CD4-positive, alpha-beta T cell treated with Interleukin-2 at 100 ng/mL for 4 hours (primary cell): Measurements from ENCODE around the gene AKAP12.
"Not testable (repeated sequence)": the region's sequence is repeated elsewhere in the genome, so short reads cannot be mapped to it uniquely, and the experiment has no call there.

Experiments used
- DNase-seq: peaks from one replicate; pipeline ENCODE4 v3.0.0-alpha.2; 2020; ENCODE audit warnings: low spot score

AKAP12 gene

DNA sequence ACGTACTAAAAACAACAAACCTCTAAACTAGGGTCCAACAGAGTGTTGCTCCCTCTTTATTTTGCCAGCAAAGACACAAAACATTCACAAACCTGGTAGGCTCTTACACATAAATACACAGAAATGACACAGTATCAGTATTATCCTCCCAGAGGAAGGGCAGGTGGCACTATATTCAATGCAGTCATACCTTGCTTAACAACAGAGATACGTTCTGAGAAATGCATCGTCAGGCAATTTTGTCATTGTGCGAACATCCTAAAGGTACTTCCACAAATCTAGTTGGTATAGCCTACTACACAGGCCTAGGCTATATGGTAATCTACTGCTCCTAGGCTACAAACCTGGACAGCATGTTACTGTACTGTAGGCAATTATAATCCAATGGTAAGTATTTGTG, 142.0 kb downstream of the AKAP12 start:
- DNase-seq: no peak

GRCh38 chr6:151382631-151383030, 142.9 kb downstream of the AKAP12 start:
- DNase-seq: not testable (repeated sequence)

- DNase-seq: no peak
Measured at GRCh38 chr6:151384151-151384550, 144.4 kb downstream of the AKAP12 start.

GRCh38 chr6:151385177-151385576, 145.4 kb downstream of the AKAP12 start:
- DNase-seq: peak; percentile 29

- DNase-seq: no peak
Measured at GRCh38 chr6:151387175-151387970, 147.6 kb downstream of the AKAP12 start.

DNA sequence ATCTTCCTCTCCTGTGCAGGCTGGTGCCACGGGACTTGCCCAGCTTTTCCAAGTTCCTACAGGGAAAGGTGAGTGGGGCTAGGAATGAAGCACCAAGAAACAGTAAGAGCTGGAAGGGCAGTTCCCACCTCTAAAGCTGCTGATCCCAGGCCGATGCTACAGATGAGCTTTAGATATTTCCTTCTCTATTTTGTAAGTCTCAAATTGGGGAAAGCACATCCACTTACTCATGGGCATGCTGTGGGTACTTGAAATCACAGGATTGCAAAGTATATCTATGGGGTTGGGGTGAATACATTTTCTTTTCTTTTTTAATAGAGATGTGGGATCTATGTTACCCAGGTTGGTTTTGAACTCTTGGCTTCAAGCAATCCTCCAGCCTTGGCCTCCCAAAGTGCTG, 148.5 kb downstream of the AKAP12 start:
- no peak for DNase-seq

DNA sequence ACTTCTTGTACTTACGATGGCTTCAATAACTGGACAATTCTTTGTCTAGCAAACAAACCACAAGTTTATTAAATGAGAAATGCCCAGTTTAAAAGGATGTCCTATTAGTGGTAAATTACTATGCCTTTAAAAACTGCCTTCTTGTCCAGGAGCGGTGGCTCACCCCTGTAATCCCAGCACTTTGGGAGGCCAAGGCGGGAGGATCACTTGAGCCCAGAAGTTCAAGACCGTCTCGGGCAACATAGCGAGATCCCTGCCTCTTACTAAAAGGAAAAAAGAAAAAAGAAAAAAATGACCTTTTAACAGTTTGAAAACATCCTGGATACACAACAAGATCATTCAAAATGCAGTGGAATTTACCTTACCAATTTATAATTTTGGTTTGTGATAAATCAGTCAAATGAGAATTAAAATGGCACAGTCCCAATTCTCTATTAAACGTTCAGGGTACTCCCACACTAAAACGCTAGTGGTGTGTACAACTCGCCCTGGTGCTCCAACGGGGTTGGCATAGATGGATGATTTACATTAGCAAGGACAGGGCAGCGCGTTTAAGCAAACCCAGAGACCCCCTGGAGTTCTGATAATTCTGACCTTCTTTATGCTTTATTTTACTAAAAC, 149.3 kb downstream of the AKAP12 start:
- DNase-seq: peak; percentile 22

GRCh38 chr6:151389618-151390275, 150.0 kb downstream of the AKAP12 start:
- DNase-seq: no peak

DNA sequence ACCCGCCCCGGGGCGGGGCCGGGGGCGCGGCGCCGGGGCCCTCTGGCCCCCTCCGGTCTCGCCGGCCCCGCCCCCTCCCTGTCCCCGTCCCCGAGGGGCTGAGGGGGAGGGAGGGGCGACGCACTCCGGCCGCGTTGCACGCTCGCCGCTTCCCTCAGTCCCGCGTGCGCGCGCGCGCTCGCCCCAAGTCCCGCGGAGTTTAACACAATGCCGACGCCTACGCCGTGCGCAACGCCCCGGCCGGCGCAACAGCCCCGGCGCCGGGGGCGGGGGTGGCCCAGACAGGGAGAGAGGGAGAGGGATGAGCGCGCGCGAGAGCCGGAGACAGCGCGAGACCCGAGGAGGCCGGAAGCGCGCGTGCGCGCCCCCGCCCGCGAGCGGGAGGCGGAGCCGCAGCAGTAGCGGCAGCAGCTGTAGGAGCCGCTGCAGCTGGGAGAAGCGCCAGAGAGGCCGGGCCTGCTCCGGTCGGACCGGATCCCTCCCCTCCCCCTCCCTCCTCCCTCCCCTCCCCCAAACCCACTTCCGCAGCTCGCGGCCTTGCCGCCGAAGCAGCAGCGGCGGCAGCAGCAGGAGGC, 150.6 kb downstream of the AKAP12 start:
- DNase-seq: peak; percentile 98

DNA sequence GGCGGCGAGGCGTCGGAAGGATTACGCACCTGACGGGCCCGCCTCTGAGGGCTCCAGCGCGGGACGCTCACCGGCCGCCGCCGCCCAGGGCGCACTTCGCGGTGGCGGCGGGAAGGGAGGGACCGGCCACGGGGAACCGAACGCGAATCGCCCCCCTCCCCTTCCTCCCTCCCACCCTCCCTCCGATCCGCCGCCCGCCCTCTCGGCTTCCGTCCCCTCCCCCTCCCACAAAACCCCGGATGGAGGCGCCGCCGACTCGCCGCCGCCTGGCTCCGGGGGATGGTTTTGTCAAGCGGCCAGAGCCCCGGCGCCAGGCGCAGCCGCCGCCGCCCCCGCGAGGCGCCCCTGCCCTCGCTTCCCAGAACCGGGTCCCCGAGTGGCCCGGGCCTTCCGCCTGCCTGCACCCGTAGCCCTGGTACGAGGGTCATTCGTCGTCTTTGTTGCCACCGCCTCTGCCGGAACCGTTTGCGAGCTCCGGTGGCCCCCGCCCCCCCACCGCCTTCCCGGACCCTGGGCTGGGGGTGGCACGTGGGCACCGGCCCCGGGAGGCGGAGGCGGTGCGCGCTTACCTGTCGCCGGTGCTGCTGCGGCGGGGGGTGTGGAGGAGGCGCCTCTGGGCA, 151.2 kb downstream of the AKAP12 start:
- DNase-seq: peak; percentile 83

DNA sequence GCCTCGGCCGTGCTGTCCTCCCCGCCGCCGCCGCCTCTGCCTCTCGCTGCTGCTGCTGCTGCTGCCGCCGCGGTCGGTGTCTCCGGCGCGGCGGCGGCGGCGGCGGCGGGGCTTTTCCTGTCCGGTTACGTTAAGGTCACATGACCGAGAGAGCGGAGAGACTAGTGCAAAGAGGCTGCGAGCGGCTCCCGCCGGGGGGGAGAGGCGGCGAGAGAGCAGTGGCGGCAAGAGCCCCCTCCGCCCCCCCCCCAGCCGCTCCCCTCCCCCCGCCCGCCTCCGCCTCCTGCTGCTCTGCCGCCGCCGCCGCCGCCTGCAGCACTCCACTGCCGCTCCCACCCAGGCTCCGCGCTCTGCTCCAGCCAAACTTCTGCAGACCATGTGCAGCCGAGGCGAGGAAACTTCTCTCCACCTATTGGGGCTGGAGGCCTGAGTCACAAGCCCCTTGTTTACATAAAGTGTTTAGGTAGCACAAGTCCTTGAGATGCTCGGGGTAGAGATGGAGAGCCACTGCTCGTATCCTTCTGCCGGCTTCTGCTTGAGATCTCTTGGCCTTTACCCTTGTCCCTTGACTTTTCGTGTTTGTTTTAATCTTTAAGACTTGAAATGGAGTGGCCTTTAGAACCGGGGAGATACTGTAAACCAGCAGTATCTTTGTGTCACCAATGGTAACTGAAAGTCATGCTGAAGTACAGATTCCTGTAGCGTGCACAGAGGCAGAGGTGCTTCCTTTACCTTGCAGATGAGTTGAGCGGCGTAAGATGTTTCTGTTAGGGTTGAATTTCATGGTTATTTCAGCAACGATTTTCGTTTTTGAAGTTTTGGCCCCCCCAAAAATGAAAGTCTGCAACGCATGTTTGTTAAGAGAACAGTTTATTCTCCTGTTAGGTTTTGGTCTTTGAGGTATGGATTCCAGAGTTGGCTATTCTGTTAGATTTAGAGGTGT, 152.0 kb downstream of the AKAP12 start, which contains the start of gene ZBTB2:
Gene ZBTB2 (minus strand): TSS at position 89 of the 943 bp plus-strand sequence. CDS start 17,922 bp downstream, outside the sequence.
- DNase-seq: peak; percentile 69

DNA sequence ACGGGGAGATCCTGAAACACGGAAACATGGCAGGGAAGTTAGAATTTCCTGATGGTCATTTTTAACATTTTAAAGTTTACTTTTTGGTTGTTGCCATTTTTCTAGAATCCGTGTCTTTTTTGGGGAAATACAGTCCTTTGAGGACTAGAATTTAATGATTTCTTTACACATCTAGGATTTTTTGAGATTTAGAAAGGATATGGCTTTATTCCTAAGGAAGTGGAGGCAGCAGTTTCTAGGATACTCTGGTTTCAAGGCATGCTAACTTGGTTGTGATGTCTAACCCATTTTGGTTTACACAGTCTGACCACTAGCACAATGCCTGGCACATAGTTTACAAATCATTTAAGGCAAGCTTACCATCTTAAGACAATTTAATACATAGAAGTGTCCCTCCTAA, 152.7 kb downstream of the AKAP12 start:
- no peak for DNase-seq

DNA sequence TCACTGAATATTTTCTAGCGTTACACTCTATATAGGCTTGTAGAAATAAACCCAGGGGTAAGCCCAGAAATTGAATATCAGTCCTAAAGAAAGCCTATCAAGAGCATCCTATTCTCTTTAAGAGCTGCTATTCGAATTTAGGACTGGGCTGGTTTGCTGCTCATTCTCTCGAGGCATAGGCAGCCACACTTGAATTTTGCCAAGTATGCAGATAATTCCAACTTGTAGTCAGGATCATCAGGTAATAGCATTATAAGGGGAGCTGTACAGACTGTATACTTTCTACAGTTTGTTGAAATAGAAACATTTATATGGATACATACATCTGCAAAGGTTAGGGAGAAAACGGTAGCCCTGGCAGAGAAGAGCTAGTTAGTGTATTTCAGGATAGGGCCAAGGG, 153.6 kb downstream of the AKAP12 start:
- no peak for DNase-seq

GRCh38 chr6:151399679-151400078, 159.9 kb downstream of the AKAP12 start:
- DNase-seq: peak; percentile 31

DNA sequence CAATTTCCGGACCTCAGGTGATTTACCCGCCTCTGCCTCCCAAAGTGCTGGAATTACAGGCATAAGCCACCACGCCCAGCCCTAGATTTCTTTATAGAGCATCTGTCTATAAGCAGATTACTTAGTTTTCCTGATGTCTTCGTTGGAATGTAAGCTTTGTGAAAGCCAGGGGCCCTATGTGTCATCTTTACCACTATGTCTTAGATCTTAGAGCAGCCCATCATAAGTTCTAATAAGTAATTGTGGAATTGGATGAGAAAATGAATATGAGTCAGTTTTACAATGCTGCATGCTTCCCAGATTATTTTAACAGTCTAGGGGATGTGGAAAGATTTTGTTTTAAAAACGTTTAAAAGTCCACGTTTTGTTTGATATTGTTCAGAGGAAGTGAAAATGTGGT, 160.7 kb downstream of the AKAP12 start:
- no peak for DNase-seq

GRCh38 chr6:151402228-151402627, 162.5 kb downstream of the AKAP12 start:
- DNase-seq: no peak

- DNase-seq: no peak
Measured at GRCh38 chr6:151403919-151404308, 164.1 kb downstream of the AKAP12 start.
